IPS DF 19.7 (cell line): ENCODE data around the gene LINS1.

Experiments used
- DNase-seq: peaks from one replicate; pipeline ENCODE4 v3.0.0-alpha.2; 2013; ENCODE audit warnings: low read depth, low spot score

The LINS1 gene, protein sequence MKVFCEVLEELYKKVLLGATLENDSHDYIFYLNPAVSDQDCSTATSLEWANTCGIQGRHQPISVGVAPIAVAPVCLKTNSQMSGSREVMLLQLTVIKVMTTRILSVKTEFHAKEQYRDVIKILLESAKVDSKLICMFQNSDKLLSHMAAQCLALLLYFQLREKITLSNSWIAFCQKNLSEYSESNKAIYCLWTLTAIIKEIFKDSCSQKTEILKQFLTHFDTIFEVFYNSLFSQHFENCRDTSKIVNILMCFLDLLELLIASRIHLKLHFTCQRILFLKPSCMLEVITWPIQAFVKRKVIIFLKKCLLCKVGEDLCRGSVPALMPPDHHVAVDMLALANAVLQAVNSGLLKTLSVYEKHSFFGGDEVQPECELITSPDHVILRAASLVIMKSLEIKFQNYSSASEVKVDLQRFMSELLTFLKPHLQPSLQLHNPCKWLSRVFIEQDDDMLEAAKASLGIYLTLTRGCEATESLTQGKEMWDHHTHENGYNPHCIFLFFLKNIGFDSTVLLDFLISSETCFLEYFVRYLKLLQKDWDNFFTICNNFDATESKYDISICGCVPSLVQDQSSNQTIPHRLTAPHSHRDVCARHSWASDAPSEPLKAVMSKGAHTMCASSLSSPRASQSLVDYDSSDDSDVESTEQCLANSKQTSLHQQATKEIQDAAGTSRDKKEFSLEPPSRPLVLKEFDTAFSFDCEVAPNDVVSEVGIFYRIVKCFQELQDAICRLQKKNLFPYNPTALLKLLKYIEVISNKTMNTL

DNA sequence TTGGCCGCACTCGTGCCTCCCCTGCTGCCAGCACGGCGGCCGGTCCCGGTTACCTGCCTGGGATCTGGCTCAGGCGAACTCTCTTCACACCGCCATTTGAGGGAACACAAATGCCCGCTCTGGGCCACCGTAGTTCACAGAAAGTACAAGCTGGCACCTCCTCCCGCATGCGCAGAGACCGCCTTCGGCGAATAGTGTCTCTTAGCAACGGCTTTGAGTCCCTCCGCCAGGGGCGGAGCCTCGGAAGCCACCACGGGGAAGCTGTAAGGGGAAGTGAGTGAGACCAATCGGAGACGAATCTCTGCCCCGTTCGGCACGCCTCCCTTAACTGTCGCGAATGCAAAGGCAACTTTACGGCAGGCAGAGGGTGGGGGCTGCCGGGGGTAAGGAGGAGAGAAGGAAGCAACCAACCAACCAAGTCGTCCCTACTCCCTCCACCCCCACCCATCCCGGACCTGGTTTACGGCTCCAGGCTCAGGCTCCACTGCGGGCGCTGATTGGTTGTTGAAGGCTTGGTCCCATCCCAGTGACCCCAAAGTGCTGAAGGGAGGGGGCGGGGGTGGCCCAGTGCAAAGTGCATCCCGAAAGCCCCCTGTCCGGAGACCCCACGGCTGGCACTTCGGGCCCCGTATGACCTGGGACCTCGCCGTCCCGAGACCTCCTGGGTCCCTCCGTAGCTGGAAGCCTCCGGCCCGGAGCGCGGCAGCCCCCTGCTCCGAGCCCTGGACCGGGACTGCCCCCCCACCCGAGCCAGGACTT, at the start of gene LINS1, which contains the start of gene ASB7:
Gene LINS1, minus strand, starts transcription at position 121 of the 759 bp plus-strand sequence. CDS start 21,342 bp downstream, outside the sequence.
Gene ASB7, plus strand, starts transcription at position 526 of the 759 bp plus-strand sequence. CDS start 9,628 bp downstream, outside the sequence.
- DNase-seq: peak; percentile 99

DNA sequence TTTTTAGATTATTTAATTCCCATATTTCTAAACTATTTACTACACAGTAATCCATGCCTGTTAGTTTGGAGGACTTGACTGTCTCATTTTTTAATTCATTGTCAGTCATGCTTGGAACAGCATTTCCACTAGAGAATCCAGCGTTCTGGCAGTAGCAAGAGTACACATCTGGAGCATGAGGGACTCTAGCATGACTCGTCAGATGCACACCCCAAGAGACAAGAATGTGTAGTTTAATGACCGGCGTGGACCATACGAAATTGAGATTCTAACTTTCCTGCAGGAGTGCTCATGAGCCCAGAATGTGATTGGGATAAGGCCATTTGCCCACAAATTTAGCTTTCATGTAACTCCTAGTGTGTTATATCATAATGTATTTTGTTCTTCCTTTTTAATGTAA, 49.3 kb upstream of the LINS1 start:
- no peak for DNase-seq

DNA sequence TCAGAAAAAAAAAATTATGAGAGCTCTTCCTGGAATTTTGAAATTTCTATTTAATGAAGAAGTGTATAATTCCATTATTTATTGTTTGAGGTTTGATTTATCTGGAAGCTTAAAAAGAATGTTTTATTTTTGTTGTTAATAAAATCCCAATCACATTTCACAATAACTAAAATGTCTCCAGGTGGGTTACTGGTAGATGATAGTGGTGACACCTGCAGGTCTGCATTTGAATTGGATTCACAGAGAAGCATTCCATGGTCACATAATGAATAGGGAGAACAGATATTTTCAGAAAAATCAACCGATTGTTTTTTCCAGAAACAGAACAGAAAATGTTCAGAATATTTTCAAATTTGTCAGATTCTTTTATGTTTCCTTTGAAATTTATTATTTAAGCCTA, 48.7 kb upstream of the LINS1 start:
- DNase-seq: no peak

DNA sequence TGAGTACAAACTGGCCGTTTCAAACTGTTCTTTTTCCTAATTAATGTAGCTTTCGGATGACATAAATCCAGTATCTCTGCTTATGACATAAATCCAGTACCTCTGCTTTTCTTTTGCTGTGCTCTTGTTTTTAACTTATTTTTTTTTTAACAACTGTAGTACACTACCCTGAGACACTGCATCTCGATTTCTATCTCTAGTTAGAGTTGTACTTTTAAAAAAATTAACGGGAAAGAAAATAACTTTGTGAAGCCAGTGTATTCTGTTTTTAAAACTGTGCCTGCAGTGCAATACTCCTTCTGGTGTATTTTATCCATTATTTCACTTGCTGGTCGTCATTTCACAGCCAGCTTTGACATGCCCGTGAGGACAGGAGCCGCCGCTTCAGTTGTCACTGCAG, 47.0 kb upstream of the LINS1 start:
- DNase-seq: no peak

DNA sequence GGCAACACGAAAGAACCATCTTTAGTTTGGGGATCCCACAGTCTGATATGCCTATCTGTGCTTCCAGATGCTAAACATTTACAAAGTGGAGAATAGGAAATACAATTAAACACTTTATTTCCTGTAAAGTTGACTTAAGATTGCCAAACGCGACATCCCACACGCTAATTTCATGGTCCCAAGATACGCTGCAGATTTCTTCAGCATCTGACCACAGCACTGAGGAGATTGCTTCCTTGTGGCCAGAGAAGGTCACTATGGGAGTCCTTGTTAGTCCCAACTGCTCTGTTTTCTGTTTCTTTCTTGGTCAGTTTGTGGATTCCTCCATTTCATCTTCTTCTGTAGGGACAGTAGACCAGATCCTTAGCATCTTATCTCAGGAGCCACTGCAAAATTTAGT, 43.7 kb upstream of the LINS1 start:
- DNase-seq: no peak

DNA sequence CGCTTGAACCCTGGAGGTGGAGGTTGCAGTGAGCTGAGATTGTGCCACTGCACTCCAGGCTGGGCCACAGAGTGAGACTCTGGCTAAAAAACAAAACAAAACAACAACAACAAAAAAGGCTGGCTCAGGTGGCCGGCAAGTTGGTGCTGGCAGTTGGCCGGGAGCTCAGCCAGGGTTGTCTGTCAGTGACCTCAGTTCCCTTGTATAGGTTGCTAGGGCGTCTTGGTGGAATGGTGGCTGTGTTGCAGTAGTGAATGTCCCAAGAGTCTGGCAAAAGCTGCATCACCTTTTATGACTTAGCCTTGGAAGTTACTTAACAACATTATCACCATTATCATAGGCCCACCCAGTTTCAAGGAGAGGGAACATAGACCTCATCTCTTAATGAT, 41.0 kb upstream of the LINS1 start:
- DNase-seq: no peak

DNA sequence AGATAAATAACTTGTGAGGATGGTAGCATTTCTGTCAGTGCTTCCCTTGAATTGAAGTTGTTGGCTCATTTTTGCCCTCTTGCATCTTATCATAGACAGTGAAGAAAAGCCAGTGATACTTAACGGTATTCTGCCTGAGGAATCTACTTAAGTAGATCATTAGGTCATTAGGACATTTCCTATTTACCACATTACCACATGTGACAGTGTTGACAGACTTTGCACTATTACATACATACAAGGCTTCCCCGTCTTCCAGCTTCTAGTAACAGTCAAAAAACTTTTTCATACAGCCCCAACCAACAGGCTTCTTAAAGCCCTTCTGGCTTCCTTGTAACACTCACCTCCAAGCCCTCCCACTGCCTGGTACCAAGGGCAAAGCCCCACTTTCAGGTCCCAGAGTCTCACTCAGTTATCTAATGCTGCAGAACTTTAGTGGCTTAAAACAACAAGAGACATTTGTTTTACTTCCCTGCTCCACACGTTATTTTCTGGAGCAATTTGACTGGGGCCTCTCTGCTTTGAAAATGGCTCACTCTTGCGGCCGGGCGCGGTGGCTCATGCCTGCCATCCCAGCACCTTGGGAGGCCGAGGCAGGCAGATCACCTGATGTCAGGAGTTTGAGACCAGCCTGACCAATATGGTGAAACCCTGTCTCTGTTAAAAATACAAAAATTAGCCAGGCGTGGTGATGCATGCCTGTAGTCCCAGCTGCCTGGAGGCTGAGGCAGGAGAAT, 40.4 kb upstream of the LINS1 start:
- DNase-seq: no peak

DNA sequence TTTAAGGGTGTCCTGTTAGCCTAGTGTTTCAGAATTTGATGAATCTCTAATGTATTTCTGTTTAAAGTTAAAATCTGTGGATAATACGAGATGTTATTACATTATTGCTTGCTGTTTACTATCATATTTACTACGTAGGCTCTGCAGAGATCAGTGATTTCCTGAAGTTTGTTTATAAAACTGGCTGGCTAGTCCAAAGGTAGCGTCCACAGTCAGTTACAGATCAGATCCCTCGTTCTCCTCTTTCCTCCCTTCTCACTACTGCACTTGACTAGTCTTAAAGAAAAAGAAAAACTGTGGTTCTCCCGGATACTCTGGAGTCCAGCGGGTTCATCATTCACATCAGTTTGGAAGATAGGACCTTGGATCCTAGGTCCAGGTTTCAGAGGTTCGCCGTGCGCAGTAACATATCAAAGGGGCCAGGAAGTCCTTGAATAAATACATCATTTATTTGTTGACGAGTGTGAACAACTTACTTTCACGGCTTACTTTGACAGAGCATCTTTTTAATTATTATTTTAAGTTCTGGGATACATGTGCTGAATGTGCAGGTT, 36.3 kb upstream of the LINS1 start:
- no peak for DNase-seq

DNA sequence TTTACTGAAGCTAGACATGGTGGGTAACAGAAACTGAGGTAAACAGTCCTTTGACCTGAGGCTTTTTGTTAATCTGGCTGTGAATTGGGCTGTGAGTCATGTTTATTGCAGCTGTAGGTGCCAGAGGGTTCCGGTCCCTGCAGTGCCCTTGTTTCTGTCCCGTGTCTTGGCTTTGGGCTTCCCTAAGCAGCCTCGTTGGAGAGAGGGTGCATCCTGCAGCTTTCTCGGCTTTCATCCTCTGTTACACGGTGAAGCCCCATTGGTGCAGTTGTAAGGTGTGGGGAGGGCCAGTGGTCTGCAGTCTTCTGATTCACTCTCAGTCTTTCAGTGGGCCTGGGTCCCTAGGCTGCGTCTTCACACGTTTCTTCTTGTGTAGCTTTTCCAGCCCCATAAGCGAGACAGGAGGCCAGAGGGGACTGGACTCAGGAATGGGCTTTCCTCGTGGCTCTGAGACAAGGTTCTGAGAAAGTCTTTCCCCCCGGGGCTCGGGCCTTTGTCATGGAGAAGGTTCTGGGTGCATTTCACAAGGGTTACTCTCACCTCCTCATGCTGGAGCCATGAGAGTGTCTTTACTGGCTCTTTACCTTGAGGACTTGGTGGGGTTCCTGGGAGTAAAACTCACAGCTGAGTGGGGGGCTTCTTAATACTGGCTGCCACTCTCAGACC, 33.6 kb upstream of the LINS1 start:
- DNase-seq: peak; percentile 45

DNA sequence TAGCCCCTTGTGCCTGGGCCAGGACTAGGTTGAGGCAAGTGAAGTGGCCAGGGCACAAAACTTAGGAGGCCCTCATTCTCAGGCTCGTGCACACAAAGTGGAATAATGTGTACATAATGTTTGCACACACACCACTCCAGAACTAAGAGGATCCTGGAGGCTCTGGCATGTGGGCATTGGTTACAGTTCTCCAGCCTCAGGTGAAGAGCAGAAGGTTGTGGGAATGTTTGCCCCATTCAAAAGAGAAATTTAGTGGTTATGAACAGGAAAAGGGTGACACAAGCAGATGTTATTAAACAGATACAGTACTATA, 31.7 kb upstream of the LINS1 start:
- no peak for DNase-seq

DNA sequence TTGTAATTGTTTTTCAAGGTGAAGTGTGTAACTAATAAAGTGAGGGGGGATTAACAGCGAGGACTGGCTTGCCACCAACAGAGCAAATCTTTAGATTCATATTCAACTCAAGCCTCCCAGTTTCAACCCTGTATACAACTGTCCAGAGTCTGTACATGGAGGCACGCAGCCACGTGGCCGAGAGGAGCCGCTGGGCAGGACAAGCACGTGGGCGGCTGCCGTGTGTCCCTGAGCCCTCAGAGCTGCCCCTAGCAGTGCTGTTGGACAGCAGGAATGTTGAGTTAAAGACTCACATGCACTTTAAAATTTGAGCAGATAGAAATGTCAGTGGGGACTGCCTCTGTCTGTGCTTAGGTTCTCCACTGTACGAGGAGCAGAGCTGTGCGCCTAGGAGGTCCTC, 29.8 kb upstream of the LINS1 start:
- no peak for DNase-seq

DNA sequence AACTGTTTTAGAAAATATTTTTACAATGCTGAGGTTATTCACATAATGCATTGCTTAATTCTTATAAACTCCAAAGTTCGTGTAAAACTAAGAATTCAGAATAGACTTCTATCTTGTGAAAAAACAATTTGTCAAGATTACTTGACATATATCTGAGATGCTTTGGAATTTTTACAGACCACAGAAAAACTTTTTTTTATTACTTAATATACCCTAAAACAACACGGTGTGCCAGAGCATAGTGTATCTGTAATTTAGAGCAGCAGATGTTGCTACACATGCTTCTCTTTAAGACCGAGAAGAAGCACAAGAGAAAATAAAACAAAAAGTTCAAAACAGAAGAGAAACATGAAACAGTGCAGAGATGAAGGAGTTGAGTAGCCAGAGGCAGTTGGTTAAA, 26.8 kb upstream of the LINS1 start:
- DNase-seq: no peak

DNA sequence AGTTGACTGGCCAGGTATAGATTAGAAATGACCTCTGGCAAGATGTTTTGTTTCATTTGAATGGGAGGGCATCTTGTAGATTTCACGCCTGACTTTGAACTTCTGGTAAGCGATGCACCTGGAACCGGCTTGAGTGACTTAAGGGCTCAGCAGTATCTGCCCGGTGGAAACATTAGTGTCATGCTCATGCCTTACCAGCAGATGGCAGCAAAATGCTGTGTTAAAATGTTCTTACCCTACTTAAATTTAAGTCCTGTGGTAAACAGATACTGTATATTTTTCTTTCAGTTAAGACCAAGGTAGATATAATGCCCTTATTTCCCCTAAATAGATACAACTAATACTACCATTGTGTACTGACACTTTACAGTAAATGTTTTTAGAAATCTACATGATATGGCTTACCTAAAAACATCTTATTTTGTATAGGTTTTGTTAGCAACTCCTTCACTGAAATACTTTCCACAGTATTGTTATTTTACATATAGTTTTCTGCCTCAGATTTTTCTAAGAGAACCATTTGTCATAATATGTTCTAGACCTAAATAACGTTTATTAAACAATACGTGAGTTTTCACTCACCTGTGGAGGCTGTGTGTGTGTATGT, 25.9 kb upstream of the LINS1 start:
- no peak for DNase-seq

DNA sequence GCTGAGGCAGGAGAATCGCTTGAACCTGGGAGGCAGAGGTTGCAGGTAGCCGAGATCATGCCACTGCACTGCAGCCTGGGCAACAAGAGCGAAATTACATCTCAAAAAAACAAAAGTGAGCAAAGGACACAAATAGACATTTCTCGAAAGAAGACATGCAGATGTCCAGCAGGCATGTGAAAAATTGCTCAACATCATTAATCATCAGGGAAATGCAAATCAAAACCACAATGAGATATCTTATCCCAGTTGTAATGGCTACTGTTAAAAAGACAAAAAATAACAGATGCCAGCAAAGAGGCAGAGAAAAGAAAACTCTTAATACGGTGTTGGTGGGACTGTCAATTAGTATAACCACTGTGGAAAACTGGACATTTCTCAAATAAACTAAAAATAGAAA, 21.3 kb upstream of the LINS1 start:
- DNase-seq: no peak

DNA sequence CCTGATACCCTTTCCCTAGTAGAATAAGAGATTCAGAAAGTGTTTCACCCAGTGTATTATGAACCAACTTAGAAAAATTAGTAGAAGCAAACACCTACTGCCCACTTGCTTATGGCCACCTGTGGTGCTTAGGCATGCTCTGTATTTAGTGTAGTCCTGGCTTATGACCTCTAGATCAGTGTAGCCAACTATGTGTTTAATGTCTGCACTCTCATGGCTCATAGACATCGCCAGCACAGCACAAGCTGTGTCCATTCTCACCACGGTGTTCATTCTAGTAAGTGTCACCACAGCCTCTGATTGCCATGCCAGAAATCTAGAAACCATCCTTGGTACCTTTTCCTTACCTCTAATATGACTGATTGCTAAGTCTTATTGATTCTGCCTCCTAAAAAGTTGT, 14.7 kb upstream of the LINS1 start:
- DNase-seq: no peak

DNA sequence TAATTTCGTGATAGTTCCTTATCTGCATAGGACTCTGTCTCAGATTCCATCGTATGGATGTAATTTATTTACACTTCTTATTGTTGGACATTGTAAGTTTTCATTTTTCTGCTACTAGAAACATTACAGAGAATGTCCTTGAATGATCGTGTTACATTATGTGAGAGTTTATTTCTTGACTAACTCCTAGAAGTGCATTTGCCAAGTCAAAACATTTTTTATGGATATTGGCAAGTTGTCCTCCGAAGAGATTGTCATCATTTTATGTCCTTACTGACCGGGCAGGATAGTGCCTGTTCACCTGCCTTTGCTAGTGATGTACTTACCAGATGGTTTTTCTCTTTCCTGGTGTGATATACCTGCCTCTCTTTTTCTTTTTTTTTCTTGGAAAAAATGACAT, 13.8 kb upstream of the LINS1 start:
- no peak for DNase-seq

DNA sequence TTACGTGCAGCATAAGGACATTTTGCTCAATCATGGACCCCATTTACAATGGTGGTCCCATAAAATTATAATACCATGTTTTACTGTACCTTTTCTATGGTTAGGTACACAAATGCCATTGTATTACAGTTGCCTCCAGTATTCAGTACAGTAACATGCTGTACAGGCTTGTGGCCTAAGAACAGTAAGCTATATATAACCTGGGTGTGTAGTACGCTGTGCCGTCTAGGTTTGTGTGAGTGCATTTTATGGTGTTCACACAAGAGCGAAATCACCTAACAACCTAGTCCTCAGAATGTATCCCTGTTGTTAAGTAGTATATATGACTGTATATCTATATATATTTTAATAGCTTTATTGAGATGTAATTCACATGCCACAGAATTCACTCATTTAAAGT, 12.9 kb upstream of the LINS1 start:
- DNase-seq: no peak

DNA sequence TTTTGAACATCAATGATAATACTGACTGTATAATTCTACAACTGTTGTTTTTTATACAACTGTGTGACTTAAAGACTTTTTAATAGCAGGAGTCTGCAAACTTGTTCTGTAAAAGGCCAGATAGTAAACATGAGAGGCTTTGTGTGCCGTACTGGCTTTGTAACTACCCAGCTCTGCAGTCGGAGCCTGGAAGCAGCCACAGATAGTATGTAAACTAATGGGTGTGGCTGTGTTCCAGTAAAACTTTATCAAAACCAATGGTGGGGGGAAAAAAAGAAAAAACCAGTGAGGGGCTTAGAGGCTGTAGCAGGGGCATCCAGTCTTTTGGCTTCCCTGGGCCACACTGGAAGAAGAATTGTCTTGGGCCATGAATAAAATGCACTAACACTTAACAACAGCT, 12.4 kb upstream of the LINS1 start:
- no peak for DNase-seq

DNA sequence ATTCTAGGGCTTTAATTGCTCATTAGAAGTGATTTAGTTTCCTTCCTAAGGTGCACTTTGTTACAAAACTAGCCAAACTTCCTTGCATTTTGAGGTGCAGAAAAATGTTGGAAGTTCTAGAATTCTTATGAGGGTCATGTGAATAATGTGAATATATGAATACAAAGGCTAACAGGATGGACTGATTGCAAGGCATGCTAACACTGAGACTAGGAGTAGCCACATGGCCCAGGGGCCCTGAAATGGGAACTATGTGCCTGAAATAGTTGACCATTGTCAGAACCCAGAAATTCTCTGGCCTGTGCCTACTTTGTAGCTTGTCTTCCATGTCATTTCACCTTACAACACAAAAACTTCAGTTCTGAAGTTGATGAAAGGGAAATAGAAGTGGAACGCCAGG, 11.2 kb upstream of the LINS1 start:
- DNase-seq: no peak

DNA sequence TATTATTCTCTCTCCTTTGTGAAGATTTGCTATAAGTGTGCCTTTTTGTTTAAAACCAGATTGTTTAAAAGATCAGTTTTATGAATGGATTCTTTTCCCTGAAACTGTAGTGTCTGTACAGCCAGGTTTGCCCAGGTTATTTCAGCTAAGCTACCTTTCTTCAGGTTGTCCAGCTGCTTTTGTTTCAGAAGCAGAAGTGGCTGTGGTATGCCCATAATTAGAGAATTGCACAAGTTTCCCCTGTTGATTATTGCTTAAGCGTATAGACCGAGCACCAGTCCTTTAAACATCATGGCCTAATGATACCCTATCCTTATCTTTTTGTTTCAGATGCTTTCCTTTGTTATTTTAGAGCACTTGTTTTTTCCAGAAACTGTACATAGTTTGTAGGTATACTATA, 10.6 kb upstream of the LINS1 start:
- no peak for DNase-seq
